ENCODE results near the gene HMGXB3.

Gene HMGXB3

DNA sequence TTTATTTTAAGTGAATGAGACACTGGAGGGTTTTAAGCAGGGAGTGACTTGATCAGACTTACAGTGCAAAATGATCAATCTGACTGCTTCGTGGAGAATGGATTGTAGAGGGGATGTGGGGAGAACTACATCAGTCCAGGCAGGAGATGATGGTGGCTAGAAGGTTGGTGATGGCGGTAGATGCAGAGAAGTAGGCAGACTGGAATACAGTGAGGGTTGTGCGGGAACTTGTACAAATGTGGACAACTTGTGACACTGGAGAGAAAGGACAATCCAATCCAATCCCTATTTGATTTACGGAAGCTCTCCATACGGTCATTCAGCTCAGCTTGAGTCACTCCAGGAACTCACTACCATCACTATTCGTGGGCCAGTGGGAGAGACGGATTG is 678 bp upstream of the HMGXB3 start:
- peaks cover 20% of the 10 kb centered on the region for H3K36me3 Mint-ChIP-seq (ENCODE audit: low read depth)
- peak overlapping the region; percentile 91 for H3K27ac Mint-ChIP-seq
- no peak for DNase-seq (ENCODE audit: low spot score)
- H3K4me1 Mint-ChIP-seq (ENCODE audit: low read depth): peaks cover 31% of the 10 kb centered on the region
- no peaks in the 10 kb centered on the region for H3K9me3 Mint-ChIP-seq
- peak overlapping the region; percentile 91 for H3K4me3 Mint-ChIP-seq
- no peaks in the 10 kb centered on the region for H3K27me3 Mint-ChIP-seq (ENCODE audit: low read depth)

DNA sequence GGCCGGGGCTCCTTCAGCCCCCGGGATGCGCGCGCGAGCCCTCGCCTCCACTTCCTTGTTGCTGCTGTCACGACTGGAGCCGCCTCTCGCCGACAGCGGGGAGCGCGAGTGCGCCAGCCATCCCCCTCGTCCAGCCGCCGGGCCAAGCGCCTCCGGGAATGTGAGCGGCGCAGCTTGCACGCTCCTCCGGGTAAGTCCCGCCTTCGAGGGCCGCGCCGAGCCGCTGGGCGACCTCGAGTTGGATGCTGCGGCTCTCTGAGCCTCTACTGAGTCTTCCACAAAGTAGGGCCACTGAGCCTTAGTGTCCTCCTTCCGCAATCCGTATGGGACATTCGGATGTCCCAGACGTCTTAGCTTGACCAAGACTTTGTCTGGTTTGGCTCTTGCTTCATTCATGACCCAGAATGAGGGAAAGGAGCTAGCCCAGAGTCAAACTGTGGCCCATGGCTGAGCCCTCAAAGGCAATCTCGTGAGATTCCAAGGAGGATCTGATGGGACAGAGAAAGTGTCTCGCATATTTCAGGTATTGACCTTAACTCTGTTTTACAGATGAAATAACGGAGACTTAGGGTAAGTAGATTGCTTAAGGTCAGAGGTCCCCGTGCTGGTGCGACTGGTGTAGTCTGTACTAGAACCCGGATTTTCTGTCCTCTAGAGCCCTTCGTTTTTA is 586 bp downstream of the HMGXB3 start:
- no peaks in the 10 kb centered on the region for H3K9me3 Mint-ChIP-seq
- peaks cover 27% of the 10 kb centered on the region for H3K36me3 Mint-ChIP-seq (ENCODE audit: low read depth)
- peak overlapping the region; percentile 97 for H3K27ac Mint-ChIP-seq
- DNase-seq (ENCODE audit: low spot score): peak; percentile 12
- peak overlapping the region; percentile 94 for H3K4me3 Mint-ChIP-seq
- no peaks in the 10 kb centered on the region for H3K27me3 Mint-ChIP-seq (ENCODE audit: low read depth)
- H3K4me1 Mint-ChIP-seq (ENCODE audit: low read depth): peaks cover 31% of the 10 kb centered on the region

DNA sequence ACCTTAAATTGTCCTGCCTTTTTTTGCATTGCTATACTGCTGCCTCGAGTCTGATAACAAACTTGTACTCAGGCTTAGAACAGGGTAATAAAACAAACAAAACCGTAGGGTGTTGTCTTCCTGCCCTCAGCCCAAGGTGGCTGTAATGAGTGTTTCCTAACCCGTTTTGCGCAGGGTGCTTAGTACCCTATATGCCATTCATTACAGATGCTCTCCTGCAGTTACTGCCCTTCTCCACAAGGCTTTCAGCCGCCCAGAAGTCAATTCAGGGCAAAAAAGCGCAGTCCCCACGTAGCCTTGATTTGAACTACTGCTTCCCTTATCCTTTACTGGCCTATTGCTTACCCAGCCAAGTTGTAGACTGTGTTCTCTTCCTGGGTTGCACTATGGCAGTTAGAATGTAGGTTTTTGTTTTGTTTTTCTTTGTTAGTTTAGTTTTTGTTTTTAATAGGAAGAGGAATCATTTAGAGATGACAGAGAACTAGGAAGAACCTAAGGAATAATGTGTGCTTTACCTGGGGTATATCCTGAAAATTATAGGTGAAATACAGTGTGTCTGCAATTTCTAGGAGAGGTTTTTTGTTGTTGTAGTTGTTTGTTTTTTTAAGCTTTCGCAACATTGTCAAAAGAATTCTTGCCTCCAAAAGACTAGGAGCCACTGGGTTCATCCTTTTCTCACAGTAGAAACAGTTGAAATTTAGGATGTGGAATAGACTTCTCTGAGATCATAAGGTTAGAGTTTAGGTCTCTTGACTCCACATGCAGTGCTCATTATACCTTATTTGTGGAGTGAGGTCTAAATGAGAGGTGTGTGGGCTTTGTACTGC is 1.3 kb downstream of the HMGXB3 start:
- Mint-ChIP-seq H3K4me1 (ENCODE audit: low read depth) (peaks cover 34% of the 10 kb centered on the region), H3K4me3 (peak overlapping the region; percentile 94), H3K27me3 (ENCODE audit: low read depth) (no peaks in the 10 kb centered on the region), H3K27ac (peak overlapping the region; percentile 97), H3K36me3 (ENCODE audit: low read depth) (peaks cover 30% of the 10 kb centered on the region), H3K9me3 (no peaks in the 10 kb centered on the region)
- DNase-seq (ENCODE audit: low spot score): peak; percentile 65

DNA sequence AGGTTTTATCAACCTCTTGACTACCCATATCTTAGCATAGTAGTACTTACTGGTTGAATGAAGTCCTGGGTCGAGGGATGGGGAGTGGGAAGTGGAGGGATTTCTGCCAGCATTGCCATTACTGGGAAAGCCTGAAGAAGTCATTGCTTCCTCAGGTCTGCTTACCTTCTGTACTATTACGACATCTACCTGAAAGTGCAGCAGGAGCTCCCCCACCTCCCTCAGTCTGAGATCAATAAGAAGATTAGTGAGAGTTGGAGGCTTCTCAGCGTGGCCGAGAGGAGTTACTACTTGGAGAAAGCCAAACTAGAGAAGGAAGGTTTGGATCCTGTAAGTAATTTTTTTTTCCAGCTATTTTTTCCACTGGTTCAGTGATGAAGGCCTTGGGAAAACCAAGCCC is 5.8 kb downstream of the HMGXB3 start:
- peaks cover 28% of the 10 kb centered on the region for H3K4me1 Mint-ChIP-seq (ENCODE audit: low read depth)
- no peak for DNase-seq (ENCODE audit: low spot score)

DNA sequence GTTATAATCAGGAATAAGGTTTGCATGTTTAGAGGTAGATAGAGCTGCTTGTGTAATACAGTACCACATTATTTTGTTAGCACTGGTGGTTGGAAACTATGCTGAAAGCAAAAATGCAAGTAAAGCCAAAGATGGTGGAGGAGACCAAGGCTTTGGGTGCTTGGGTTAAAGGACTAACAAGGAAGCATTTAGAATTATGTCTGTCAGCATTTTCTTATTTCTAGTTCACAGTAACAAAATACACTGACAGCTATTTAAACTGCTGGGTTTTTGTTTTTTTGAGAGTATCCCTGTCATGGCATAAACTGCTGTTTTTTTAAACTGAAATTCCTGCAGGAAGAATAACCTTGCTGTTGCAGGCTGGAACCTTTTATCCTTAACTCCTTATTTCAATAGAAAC is 6.5 kb downstream of the HMGXB3 start:
- no peak overlapping the region for H3K27ac Mint-ChIP-seq
- no peak overlapping the region for H3K4me3 Mint-ChIP-seq
- no peaks in the 10 kb centered on the region for H3K27me3 Mint-ChIP-seq (ENCODE audit: low read depth)
- H3K9me3 Mint-ChIP-seq: no peaks in the 10 kb centered on the region
- peaks cover 22% of the 10 kb centered on the region for H3K4me1 Mint-ChIP-seq (ENCODE audit: low read depth)
- DNase-seq (ENCODE audit: low spot score): no peak
- H3K36me3 Mint-ChIP-seq (ENCODE audit: low read depth): peaks cover 54% of the 10 kb centered on the region

More for the DNA sequence above, 5.8 kb downstream of the HMGXB3 start:
- peaks cover 54% of the 10 kb centered on the region for H3K36me3 Mint-ChIP-seq (ENCODE audit: low read depth)
- no peak overlapping the region for H3K27ac Mint-ChIP-seq
- no peaks in the 10 kb centered on the region for H3K9me3 Mint-ChIP-seq
- no peak overlapping the region for H3K4me3 Mint-ChIP-seq
- H3K27me3 Mint-ChIP-seq (ENCODE audit: low read depth): no peaks in the 10 kb centered on the region

DNA sequence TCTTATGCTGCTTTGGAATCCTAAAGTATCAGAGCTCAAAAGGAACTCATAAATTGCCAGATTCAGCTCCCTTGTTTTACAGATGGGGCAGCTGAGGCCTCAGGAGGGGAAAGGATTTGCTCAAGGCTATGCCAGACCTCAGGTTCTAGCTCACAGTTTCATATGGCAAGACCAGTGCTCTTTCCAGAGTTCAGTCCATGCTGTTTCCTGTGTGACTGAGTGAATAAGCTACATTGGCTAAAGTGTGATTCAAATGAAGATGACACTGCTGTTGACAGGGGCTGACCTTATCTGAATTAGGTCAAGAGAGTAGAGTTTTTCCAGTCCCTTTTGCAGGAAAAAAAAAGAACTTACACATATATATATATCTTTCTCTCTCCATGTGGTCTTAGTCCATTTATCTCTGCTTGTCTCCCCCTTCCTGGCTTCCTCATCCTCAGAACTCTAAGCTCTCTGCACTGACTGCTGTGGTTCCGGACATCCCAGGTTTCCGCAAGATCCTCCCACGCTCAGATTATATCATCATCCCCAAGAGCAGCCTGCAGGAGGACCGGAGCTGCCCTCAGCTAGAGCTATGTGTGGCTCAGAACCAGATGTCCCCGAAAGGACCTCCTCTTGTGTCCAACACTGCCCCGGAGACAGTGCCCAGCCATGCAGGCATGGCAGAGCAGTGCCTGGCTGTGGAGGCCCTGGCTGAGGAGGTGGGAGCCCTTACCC is 9.3 kb downstream of the HMGXB3 start:
- Mint-ChIP-seq H3K36me3 (ENCODE audit: low read depth) (peaks cover 65% of the 10 kb centered on the region), H3K27me3 (ENCODE audit: low read depth) (no peaks in the 10 kb centered on the region), H3K4me3 (no peak overlapping the region), H3K4me1 (ENCODE audit: low read depth) (peaks cover 10% of the 10 kb centered on the region), H3K27ac (no peak overlapping the region), H3K9me3 (peaks cover 4% of the 10 kb centered on the region)
- no peak for DNase-seq (ENCODE audit: low spot score)

DNA sequence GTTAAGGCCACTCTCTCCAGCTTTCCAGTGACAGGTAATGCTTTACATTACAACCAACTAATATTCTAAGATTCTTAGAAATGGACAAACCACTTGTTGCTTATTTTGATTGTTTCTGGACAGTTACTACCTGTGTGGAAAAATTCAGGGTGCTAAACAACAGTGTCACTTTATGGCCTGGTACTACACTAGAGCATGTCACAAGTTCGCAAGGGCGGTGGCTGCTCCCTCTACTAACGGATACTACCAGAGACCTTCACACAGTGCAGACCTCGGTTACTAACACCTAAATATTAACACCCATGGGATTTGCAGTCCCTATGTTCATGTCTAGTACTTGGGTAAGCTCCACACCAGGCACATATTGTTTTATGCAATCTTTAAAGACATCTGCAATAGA is 13.4 kb downstream of the HMGXB3 start:
- no peak for DNase-seq (ENCODE audit: low spot score)
- Mint-ChIP-seq H3K27ac (no peak overlapping the region), H3K36me3 (ENCODE audit: low read depth) (peaks cover 80% of the 10 kb centered on the region), H3K27me3 (ENCODE audit: low read depth) (no peaks in the 10 kb centered on the region), H3K4me3 (no peak overlapping the region), H3K4me1 (ENCODE audit: low read depth) (no peaks in the 10 kb centered on the region), H3K9me3 (peaks cover 13% of the 10 kb centered on the region)

DNA sequence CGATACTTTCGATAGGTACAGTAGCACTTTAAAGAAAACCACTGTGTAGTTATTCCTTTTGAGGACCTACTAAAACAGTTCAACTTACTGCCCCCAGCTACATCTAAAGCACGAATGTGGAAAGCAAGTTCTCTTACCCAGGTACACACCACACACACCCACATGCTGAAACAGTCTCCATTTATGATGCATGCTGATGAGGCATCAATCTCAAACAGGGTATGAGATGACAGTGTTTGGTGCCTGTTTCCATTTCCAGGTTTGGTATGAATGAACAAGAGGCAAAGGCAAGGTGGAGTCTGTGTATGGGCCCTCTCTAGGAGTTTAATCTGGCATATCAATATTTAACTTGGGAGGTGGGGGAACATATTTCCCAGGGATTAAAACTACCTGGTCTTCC is 13.9 kb downstream of the HMGXB3 start:
- Mint-ChIP-seq H3K9me3 (peaks cover 13% of the 10 kb centered on the region), H3K4me1 (ENCODE audit: low read depth) (no peaks in the 10 kb centered on the region), H3K36me3 (ENCODE audit: low read depth) (peaks cover 84% of the 10 kb centered on the region), H3K27ac (no peak overlapping the region), H3K27me3 (ENCODE audit: low read depth) (no peaks in the 10 kb centered on the region), H3K4me3 (no peak overlapping the region)
- DNase-seq (ENCODE audit: low spot score): no peak

DNA sequence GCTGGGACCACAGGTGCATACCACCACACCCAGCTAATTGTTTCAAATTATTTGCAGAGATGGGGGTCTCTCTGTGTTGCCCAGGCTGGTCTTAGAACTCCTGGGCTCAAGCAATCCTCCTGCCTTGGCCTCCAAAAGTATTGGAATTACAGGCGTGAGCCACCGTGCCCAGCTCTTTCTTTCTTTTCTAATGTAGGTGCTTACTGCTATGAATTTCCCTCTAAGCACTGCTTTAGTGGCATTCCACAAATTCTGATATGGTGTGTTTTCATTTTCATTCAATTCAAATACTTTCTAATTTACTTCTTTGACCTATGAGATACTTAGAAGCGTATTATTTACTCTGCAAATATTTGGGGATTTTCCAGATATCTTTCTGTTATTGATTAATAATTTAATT is 14.9 kb downstream of the HMGXB3 start:
- H3K36me3 Mint-ChIP-seq (ENCODE audit: low read depth): peaks cover 82% of the 10 kb centered on the region

DNA sequence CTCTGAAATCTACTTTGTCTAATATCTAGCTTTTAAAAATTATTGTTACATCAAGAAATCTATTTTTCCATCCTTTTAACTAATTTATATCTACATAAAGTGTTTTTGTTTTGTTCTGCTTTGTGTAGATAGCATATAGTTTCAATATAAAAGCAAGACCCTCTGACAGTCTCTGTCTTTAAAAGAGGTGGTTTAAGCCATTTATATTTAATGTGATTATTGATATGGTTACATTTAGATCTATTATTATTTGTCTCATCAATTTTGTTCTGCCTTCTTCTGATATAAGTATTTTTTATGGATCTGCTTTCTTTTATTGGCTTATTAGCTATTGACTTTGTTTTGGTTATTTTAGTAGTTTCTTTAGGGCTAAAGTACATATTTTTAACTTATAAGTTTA is 16.0 kb downstream of the HMGXB3 start:
- Mint-ChIP-seq H3K9me3 (peaks cover 13% of the 10 kb centered on the region), H3K36me3 (ENCODE audit: low read depth) (peaks cover 87% of the 10 kb centered on the region), H3K27me3 (ENCODE audit: low read depth) (no peaks in the 10 kb centered on the region), H3K4me3 (no peak overlapping the region), H3K27ac (no peak overlapping the region), H3K4me1 (ENCODE audit: low read depth) (peaks cover 4% of the 10 kb centered on the region)
- DNase-seq (ENCODE audit: low spot score): no peak

More for the DNA sequence above, 14.9 kb downstream of the HMGXB3 start:
- H3K4me1 Mint-ChIP-seq (ENCODE audit: low read depth): peaks cover 4% of the 10 kb centered on the region
- peaks cover 13% of the 10 kb centered on the region for H3K9me3 Mint-ChIP-seq
- no peak for DNase-seq (ENCODE audit: low spot score)
- H3K27me3 Mint-ChIP-seq (ENCODE audit: low read depth): no peaks in the 10 kb centered on the region
- H3K27ac Mint-ChIP-seq: no peak overlapping the region
- H3K4me3 Mint-ChIP-seq: no peak overlapping the region

DNA sequence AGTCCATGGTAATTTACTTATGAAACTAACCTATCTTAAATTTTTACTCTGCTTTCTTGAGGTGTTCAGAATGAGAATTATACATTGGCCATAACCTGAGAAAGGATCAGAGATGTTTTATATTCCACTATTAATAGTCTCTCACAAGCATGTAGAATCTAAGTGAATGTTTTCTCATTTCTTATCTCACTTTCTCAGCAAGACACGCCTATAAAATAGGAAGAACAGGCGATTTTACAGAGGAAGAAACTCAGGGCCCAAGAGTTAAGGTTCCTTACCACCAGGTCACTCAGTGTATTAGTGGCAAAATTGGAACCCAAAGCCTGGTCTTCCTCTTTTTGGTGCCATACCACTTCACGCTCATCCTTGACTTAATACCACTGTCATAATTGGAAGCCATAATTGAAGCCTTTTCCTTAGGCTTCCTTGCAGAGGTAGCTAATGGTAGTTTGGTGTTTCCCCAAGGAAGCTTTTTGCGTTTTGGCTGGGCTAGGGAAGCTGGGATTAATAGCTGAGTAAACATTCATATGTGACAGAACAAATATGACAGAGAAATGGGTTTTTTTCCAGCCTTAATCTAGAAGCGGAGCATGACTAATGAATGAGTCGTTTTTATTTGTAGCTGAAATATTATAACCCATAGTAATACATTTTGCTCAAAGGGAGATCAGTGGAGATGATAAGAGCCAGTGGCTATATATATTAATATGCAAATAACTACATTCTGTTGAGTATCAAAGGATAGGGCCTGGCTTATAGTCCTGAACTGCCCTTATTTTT is 16.9 kb downstream of the HMGXB3 start:
- DNase-seq (ENCODE audit: low spot score): no peak
- Mint-ChIP-seq H3K4me3 (no peak overlapping the region), H3K4me1 (ENCODE audit: low read depth) (peaks cover 12% of the 10 kb centered on the region), H3K36me3 (ENCODE audit: low read depth) (peaks cover 88% of the 10 kb centered on the region), H3K9me3 (peaks cover 13% of the 10 kb centered on the region), H3K27ac (no peak overlapping the region), H3K27me3 (ENCODE audit: low read depth) (no peaks in the 10 kb centered on the region)

DNA sequence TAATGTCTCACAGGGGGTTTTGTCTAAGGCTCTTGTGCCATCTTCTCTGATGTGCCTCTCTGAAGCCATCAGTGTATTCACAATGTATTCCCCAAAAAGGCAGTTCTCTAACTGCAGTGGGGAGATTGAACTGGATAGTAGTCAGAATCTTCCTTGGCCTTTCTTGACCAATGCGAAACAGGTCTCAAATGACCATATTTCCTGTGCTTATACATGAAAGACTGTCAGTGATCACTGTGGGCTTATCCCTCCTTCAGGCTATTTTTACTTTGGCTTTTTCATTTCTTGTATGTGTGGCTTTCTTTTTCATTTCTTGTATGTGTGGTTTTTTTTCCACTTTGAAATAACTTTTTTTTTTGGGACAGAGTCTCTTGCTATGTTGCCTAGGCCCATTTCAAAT is 19.7 kb downstream of the HMGXB3 start:
- peaks cover 8% of the 10 kb centered on the region for H3K9me3 Mint-ChIP-seq
- H3K4me3 Mint-ChIP-seq: no peak overlapping the region
- H3K4me1 Mint-ChIP-seq (ENCODE audit: low read depth): peaks cover 12% of the 10 kb centered on the region
- no peaks in the 10 kb centered on the region for H3K27me3 Mint-ChIP-seq (ENCODE audit: low read depth)
- H3K36me3 Mint-ChIP-seq (ENCODE audit: low read depth): peaks cover 76% of the 10 kb centered on the region
- DNase-seq (ENCODE audit: low spot score): no peak
- H3K27ac Mint-ChIP-seq: no peak overlapping the region

DNA sequence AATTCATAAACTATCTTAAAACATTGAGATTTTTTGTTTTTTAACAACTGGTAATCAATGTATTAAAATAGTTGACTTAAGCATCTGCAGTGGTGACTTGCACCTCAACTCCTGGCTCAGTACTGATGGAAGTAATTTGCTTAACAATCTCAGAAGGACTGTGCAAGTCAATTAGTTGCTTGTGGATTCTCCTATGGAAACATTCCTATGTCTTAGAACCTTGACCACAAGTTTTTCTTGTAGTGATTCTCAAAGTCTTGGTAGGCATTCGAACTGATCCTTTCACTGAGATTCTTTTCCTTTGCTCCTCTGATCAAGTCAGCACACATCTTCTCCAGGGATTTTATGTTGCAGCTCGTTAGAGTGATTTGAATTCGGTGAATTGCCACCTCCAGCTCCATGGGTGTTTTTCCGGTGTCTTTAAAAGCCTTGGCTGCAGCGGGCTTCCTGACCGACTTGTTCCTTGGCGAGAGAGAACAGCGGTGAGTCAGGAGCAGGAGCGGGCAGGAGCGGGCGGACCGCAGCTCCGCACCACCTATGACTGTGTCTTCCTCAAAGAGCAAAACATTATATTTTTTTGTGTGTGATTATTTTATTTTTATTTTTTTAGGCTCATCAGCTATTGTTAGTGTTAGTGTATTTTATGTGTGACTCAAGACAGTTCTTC is 21.1 kb downstream of the HMGXB3 start:
- H3K36me3 Mint-ChIP-seq (ENCODE audit: low read depth): peaks cover 72% of the 10 kb centered on the region
- no peaks in the 10 kb centered on the region for H3K27me3 Mint-ChIP-seq (ENCODE audit: low read depth)
- H3K4me3 Mint-ChIP-seq: no peak overlapping the region
- H3K27ac Mint-ChIP-seq: peak overlapping the region; percentile 55
- no peak for DNase-seq (ENCODE audit: low spot score)
- peaks cover 12% of the 10 kb centered on the region for H3K4me1 Mint-ChIP-seq (ENCODE audit: low read depth)
- no peaks in the 10 kb centered on the region for H3K9me3 Mint-ChIP-seq

Measured in T-helper 2 cell treated with Interferon-gamma antibody and Interleukin-4, amounts not matched to agents 5 μg/mL and 100 μg/mL, for 36 hours (primary cell).